Ishikawa (cell line): Measurements from ENCODE around the gene TRIAP1.

Source experiments
- CEBPB ChIP-seq: IDR thresholded peaks from 2 replicates; pipeline ENCODE4 v1.6.1; 2012
- EGR1 ChIP-seq: IDR thresholded peaks from 2 replicates; pipeline ENCODE4 v1.6.1; 2012
- EP300 ChIP-seq: IDR thresholded peaks from 2 replicates; pipeline ENCODE4 v1.6.1; 2012; ENCODE audit warnings: borderline replicate concordance
- FOXM1 ChIP-seq: IDR thresholded peaks from 2 replicates; pipeline ENCODE4 v1.6.1; 2012; ENCODE audit warnings: low read depth, borderline replicate concordance
- MAX ChIP-seq: IDR thresholded peaks from 2 replicates; pipeline ENCODE4 v1.6.1; 2012
- NFIC ChIP-seq: IDR thresholded peaks from 2 replicates; pipeline ENCODE4 v1.6.1; 2012
- RAD21 ChIP-seq: IDR thresholded peaks from 2 replicates; pipeline ENCODE4 v1.6.1; 2012; ENCODE audit warnings: low read depth
- TAF1 ChIP-seq: IDR thresholded peaks from 2 replicates; pipeline ENCODE4 v1.6.1; 2012; ENCODE audit warnings: low read depth, mild to moderate bottlenecking
- TCF12 ChIP-seq: IDR thresholded peaks from 2 replicates; pipeline ENCODE4 v1.6.1; 2012; ENCODE audit warnings: low read depth
- TEAD4 ChIP-seq: IDR thresholded peaks from 2 replicates; pipeline ENCODE4 v1.6.1; 2012
- YY1 ChIP-seq: IDR thresholded peaks from 2 replicates; pipeline ENCODE4 v1.6.1; 2012; ENCODE audit warnings: low read depth
- ZBTB7A ChIP-seq: IDR thresholded peaks from 2 replicates; pipeline ENCODE4 v1.6.1; 2012; ENCODE audit warnings: low read depth
- TF ChIP-seq, protein P1 (sequence below): IDR thresholded peaks from 2 replicates; pipeline ENCODE4 v1.6.1; 2012; ENCODE audit warnings: low read depth, mild to moderate bottlenecking

GRCh38 chr12:120425797-120426196 is 20.4 kb downstream of the TRIAP1 start:
- TF ChIP-seq CEBPB (no peak), TAF1 (no peak), TEAD4 (no peak), YY1 (no peak), EP300 (no peak), ZBTB7A (no peak), MAX (no peak), FOXM1 (no peak), RAD21 (no peak), EGR1 (no peak), NFIC (no peak), TCF12 (no peak)
- TF ChIP-seq, protein P1, sequence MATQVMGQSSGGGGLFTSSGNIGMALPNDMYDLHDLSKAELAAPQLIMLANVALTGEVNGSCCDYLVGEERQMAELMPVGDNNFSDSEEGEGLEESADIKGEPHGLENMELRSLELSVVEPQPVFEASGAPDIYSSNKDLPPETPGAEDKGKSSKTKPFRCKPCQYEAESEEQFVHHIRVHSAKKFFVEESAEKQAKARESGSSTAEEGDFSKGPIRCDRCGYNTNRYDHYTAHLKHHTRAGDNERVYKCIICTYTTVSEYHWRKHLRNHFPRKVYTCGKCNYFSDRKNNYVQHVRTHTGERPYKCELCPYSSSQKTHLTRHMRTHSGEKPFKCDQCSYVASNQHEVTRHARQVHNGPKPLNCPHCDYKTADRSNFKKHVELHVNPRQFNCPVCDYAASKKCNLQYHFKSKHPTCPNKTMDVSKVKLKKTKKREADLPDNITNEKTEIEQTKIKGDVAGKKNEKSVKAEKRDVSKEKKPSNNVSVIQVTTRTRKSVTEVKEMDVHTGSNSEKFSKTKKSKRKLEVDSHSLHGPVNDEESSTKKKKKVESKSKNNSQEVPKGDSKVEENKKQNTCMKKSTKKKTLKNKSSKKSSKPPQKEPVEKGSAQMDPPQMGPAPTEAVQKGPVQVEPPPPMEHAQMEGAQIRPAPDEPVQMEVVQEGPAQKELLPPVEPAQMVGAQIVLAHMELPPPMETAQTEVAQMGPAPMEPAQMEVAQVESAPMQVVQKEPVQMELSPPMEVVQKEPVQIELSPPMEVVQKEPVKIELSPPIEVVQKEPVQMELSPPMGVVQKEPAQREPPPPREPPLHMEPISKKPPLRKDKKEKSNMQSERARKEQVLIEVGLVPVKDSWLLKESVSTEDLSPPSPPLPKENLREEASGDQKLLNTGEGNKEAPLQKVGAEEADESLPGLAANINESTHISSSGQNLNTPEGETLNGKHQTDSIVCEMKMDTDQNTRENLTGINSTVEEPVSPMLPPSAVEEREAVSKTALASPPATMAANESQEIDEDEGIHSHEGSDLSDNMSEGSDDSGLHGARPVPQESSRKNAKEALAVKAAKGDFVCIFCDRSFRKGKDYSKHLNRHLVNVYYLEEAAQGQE: no peak
